Pons (tissue), 1 donor: ENCODE measurements around the gene LIG1.
A peak's percentile ranks its signal among the peaks of the same experiment; 100 is the strongest.

ENCODE experiments used
- DNase-seq: peaks from one replicate; pipeline ENCODE4 v3.0.0-alpha.2; 2016; ENCODE audit warnings: low spot score

Gene LIG1

DNA sequence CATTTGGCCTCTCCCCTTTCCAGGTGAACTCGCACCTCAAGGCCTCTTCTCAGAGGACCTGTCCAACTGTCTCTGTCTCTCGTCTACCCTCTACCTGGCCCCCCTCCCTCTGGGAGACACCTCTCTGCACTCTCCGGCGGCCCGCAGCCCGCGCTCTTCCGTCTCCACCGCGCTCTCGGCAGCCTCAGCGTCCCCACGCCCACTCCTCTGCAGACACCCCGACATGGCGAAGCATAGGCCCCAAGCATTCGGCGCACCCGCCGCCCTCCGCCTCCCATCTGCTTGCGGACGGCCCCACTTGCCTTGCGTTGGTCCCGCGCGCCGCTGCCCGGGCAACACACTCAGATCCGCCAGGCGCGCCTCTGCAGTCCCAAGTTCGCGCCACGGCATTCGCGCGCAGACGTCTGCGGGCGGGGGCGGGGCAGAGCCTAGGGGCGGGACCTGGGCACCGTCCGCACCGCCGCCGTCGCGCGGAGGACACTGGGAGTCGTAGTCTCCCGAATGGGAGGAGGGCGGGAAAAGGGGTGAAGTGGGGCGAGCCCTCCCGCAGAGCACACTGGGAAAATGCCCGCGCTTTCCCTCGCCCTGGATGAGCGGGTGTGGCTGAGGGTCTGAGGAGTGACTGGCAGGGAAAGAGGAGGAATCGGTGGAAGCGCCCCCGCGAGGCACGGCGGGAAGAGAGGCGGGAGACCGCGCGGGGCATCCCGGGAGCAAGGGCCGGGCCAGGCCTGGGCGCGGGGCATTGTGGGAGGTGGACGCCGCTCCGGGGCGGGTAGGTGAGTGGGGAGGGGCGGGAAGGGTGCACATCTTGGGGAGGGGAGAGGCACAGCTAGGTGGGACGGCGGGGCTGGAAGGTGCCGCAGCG lies at the start of gene LIG1, which contains the start of gene ZSWIM9:
LIG1 (minus strand) TSS at position 406 of the 865 bp plus-strand sequence. CDS start 4,778 bp downstream, outside the sequence.
ZSWIM9 (plus strand) TSS at position 742 of the 865 bp plus-strand sequence. CDS start 1,123 bp downstream, outside the sequence.
- DNase-seq = peak; percentile 92

DNA sequence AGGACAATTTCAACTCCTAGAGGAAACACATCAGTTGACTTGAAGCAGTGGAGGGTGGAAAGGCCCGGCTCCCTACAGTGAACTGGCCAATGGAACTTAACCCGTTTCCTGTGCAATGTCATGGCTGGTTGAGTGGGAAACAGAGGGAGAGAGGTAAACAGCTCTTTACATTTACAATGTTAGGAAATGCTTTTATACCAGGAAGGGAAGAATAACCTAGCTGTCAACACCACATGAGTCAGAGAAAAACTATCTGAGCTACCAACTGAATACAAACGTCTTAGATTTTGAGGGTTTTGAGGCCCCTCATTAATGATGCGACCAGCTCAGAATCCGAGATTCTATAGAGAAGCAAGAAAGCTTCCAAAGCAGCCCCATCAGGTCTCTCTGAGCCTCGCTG lies 48.9 kb upstream of the LIG1 start:
- no peak for DNase-seq

- DNase-seq = no peak
Measured at GRCh38 chr19:48216933-48217332, 46.8 kb upstream of the LIG1 start.

DNA sequence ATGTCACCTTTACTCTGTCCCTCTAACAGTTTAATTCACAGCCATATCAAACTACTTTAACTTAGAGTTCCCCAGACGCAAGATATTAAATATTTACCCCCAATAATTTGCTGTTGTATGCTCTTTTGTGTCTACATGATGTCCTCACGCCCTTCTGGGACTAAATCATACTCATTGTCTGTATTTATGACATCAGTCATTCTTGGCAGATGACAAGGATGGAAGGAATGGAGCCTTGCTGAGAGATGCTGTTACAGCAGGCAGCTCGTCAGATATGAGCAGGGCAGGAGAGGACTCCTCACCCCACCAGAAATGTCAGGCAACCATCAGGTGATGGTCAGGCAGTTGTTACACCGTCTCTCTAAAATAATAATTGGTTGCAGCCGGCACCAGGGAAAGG lies 43.8 kb upstream of the LIG1 start:
- DNase-seq = no peak

DNA sequence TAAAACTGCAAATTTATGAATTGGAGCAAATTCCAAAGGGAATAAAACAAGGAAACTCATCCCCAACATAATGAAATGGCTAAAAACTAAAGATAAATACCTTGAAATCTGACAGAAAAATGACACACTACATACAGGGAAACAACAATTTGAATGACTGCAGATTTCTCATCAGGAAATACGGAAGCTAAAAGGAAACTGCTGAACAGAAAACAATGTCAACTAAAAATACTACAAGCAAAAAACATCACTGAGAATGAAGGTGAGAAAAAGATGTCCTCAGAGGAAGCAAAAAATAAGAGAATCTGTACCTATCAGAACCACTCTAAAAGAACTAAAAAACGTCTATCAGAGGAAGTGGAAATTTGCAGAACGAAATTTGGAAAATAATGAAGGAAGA lies 39.9 kb upstream of the LIG1 start:
- DNase-seq = no peak

DNA sequence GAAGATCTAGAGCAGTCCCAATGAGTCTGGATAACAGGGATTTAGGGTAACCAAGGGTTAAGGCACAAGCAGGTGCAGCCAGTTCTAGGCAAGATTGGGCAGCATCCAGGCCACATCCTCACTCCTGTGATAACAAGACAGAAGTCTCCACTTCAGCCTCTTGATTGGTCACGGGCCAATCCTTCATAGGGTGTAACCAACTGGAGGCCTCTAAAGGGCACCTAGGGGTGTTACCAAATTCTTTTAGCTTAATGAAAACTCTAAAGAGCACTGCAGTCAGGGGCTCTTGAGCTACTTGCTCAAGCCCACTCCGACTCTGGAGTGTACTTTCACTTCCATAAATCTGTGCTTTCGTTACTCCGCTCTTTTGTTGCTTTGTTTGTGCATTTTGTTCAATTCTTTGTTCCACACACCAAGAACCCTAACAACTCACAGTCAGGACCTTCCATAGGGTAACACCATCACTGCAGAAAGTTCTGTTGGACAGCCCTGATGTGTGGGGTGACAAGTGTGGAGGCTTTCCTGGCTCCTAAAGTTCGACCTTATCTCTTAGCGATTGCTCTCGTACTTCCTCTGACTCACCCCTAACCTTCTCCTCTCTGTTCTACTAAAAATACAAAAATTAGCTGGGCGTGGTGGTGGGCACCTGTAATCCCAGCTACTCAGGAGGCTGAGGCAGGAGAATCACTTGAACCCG lies 36.4 kb upstream of the LIG1 start:
- no peak for DNase-seq

GRCh38 chr19:48203794-48204628 lies 33.9 kb upstream of the LIG1 start:
- peak; percentile 97 for DNase-seq

- DNase-seq = no peak
Measured at GRCh38 chr19:48203222-48203793, 33.2 kb upstream of the LIG1 start.

- no peak for DNase-seq
Measured at GRCh38 chr19:48196933-48197665, 27.0 kb upstream of the LIG1 start.

GRCh38 chr19:48196321-48196763 lies 26.2 kb upstream of the LIG1 start:
- DNase-seq = no peak

GRCh38 chr19:48194844-48195830 lies 25.0 kb upstream of the LIG1 start:
- no peak for DNase-seq

- DNase-seq = no peak
Measured at GRCh38 chr19:48194041-48194843, 24.1 kb upstream of the LIG1 start.

DNA sequence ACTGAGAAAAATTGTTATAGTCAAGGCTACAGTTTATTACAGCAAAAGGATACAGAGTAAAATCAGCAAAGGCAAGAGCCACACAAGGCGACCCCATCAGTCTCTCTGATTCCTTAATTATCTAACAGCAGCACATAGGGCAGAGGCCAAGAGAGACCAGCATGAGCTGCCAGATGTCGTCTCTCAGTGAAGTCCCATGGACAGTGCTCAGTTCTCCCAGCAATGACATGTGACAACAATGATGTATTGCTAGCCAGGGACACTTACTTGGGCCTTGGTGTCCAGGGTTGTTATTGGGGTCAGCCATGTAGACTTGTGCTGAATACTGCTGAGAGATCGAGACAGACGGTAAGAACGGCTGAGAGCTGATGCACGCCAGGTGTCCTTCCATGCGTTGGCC lies 22.6 kb upstream of the LIG1 start:
- peak; percentile 50 for DNase-seq

GRCh38 chr19:48190885-48191284 lies 20.7 kb upstream of the LIG1 start:
- no peak for DNase-seq

DNA sequence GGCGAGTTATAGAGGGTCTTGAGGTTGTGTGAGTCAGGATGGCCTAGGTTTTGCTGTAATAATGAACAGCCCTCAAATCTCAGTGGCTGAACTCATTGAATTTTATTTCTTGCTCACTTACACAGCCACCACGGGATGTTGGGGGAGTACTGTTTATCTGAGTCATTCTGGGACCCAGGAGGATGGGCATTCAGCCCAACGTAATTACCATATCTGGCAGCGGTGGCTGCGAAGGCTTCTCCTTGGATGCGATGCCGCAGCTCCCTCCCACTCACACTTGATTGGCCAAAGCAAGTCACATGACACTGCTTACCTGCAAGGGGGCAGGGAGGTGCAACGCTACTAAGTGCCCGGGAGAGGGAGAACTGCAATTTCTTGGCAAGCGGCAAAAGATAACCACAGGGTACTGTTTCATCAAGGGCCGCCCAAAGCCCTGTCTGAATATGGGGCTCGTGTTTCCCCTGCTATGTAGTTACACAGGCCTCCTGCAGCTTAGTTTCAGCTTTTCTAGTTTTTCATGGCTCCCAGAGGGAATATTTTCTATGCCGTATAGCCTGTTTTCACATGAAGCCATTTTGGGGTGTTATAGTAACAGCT lies 20.2 kb upstream of the LIG1 start:
- peak; percentile 50 for DNase-seq

- no peak for DNase-seq
Measured at GRCh38 chr19:48186541-48186991, 16.4 kb upstream of the LIG1 start.

DNA sequence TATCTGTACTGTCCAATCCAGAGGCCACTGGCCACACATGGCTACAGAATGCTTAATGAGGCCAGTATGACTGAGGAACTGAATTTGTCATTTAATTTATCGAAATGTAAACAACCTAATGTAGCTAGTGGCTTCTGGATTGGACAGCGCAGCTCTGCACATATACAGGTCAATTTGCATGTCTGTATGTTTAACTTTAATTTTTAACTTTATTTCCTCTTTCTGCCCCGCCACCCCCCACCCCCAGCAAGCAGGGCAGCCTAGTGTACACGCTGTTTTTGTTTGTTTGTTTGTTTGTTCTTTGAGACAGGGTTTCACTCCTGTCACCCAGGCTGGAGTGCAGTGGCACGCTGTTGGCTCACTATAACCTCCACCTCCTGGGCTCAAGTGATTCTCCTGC lies 15.9 kb upstream of the LIG1 start:
- no peak for DNase-seq

- DNase-seq = no peak
Measured at GRCh38 chr19:48183356-48183755, 13.2 kb upstream of the LIG1 start.

- DNase-seq = no peak
Measured at GRCh38 chr19:48182434-48182833, 12.3 kb upstream of the LIG1 start.
